Measurements from ENCODE around the gene C1orf87.
"Not testable (repeated sequence)": the region's sequence is repeated elsewhere in the genome, so short reads cannot be mapped to it uniquely, and the experiment has no call there.

Gene C1orf87

DNA sequence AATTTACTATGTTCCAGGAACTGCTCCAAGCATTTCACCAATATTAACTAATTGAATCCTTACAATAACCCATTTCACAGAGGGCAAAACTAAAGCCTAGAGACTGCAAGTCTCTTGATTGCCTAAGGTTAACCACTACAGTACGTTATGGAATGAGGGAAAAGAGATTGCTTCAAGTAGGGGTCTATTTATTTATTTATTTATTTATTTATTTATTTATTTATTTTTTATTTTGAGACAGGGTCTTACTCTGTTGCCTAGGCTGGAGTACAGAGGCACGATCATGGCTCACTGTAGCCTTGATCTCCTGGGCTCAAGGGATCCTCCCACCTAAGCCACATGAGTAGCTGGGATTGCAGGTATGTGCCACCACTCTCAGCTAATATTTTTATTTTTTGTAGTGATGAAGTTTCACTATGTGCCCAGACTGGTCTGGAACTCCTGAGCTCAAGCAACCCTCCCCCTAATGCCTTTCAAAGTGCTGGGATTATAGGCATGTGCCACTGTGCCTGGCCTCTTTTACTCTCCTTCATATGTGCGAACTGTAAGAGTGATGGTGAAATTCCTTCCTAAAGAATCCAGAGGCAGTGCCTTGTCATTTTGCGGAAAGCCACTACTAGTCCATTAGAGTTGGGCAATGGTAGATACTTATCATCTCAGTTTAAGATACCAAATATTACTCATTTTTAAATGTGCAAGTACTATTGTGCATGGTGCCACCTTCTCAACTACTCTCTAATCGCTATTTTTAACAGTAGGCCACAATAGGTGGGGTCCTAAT is 81.3 kb downstream of the C1orf87 start:
- FAIRE-seq = no peak

- FAIRE-seq = no peak
Observed at GRCh38 chr1:59990470-59990869, 83.1 kb downstream of the C1orf87 start.

GRCh38 chr1:59986516-59987310 is 86.9 kb downstream of the C1orf87 start:
- FAIRE-seq = no peak

- FAIRE-seq = no peak
Observed at GRCh38 chr1:59985911-59986515, 87.6 kb downstream of the C1orf87 start.

GRCh38 chr1:59979666-59980065 is 93.9 kb downstream of the C1orf87 start:
- no peak for FAIRE-seq

DNA sequence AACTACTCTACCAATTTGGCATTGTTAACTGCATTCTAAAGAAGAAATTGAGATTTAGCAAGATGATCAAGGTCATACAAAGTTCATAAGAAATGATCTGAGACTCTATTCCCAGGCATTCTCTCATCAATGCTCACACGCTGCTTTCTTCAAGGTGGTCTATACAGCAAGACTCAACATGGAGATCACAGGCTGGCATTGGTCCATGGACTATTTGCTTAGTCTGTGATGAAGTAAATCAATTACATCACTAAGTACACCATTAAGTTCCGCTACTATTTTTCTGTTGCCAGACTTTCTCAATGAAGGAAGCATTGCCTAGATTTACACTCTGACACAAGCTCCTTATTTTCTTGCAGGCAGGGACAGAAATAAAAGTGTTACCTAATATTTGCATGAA is 95.1 kb downstream of the C1orf87 start:
- FAIRE-seq = no peak

GRCh38 chr1:59978026-59978425 is 95.5 kb downstream of the C1orf87 start:
- no peak for FAIRE-seq

GRCh38 chr1:59977075-59977410 is 96.5 kb downstream of the C1orf87 start:
- no peak for FAIRE-seq

- FAIRE-seq = no peak
Observed at GRCh38 chr1:59976194-59977074, 97.1 kb downstream of the C1orf87 start.

DNA sequence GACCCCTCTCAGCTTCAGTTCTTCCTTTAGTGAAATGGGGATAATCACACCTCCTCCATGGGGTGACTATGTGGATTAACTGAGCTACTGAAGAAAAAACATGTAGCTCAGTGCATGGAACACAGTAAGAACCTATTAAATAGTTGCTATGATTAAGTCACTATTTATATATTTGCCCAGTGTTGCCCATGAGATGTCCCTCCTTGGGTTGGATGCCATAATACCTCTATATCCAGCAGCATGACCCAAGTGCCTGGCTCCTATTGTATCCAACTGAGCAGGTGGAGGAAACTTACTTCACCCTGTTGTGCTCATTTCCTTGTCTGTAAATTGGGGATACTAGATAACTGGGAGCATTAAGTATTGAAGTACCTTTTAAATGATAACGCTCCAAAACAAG is 99.9 kb downstream of the C1orf87 start:
- FAIRE-seq = no peak

DNA sequence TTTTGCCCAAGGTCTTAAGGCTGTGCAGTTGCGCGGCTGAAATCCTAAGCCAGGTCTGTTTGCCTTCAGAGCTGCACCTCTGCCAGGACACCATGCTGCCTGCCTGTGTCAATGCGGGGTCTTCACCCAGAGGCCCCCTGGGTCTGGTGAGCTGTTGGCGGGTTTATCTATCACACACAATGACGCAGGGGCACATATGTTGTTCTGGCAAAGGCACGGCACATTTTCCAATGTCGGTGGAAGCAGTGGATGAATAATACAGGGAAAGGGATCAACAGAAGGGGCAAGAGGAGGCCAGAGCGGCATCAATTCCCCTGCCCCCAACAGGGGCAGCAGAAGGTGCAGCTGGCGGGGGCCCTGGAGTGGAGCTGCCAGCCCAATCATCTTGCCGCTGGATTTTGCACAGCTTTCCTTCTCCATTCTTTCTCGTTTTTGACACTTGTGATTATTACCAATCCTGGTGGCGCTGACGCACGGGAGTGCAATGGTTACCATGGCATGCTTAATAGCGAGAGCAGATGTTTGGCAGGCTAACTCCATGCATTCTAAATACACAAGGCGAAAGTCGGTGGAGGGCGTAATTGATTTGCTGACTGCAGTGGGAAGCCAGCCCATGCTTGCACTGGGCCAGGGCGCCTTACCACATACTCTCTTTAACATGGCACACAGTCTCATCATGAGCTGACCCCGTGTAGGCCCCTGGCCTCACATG is 101.2 kb downstream of the C1orf87 start:
- FAIRE-seq = no peak

DNA sequence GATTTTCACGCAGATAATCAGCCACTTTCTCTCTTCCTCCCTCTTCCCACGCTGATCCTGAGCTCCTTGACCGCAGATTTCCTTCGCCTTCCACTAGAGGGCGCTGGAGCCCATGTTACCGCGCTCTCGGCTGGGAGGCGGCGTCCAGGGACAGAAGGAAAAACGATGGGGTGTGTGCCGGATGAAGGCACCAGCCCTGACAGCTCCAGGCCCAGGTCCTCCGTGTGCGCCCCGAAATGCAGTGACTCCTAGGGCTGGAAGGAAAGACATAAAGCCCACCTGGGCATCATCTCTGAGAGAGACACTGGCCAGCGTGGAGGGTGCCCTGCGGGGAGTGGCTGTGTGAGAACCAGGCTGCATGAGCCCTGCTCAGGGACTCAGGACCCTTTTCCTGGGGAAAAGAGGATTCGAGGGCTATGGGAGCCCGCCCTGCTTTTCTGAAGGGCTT is 102.1 kb downstream of the C1orf87 start:
- peak; percentile 29 for FAIRE-seq

DNA sequence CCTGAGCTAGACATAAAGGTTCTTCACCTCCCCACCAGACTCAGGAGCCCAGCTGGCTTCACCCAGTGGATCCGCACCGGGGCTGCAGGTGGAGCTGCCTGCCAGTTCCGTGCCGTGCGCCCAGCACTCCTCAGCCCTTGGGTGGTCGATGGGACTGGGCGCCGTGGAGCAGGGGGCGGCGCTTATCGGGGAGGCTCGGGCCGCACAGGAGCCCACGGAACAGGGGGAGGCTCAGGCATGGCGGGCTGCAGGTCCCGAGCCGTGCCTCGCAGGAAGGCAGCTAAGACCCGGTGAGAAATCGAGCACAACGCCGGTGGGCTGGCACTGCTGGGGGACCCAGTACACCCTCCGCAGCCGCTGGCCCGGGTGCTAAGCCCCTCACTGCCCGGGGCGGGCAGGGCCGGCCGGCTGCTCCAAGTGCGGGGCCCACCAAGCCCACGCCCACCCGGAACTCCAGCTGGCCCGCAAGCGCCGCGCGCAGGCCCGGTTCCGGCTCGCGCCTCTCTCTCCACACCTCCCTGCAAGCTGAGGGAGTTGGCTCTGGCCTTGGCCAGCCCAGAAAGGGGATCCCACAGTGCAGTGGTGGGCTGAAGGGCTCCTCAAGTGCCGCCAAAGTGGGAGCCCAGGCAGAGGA is 103.9 kb downstream of the C1orf87 start:
- FAIRE-seq = not testable (repeated sequence)

DNA sequence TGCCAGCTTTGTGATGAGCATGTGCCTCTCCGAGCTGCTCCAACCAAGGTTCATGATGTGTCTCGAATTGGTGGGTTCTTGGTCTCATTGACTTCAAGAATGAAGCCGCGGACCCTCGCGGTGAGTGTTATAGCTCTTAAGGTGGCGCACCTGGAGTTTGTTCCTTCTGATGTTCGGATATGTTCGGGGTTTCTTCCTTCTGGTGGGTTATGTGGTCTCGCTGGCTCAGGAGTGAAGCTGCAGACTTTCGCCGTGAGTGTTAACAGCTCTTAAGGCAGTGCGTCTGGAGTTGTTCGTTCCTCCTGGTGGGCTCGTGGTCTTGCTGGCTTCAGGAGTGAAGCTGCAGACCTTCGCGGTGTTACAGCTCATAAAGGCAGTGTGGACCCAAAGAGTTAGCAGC is 104.8 kb downstream of the C1orf87 start:
- not testable (repeated sequence) for FAIRE-seq

- FAIRE-seq = no peak
Observed at GRCh38 chr1:59967780-59968179, 105.8 kb downstream of the C1orf87 start.

DNA sequence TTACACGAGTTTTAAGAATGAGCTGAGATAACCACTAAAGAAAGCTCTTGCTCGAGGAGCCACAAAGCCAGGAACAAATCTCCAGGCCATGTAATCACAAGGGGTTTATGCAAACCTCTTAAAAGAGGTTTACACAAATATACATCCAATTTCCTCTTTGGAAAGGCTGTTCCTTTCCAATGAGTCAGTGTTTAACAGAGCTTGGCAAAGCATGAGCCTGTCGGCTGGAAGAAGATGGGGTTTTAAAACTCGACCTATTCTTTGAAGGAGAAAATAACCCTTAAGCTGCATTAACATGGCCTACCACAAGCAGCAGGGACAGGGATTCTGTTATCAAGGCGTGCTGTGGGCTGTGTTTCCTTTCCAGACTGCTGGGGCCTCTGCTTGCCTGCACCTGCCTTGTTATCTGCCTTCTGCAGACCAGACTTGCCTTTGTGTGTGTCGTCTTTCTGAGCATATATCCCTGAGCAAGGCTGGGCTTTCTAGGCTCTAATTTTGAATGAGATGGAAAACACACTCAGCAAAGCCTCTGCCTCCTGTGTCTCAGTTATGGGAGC is 106.4 kb downstream of the C1orf87 start:
- FAIRE-seq = no peak

DNA sequence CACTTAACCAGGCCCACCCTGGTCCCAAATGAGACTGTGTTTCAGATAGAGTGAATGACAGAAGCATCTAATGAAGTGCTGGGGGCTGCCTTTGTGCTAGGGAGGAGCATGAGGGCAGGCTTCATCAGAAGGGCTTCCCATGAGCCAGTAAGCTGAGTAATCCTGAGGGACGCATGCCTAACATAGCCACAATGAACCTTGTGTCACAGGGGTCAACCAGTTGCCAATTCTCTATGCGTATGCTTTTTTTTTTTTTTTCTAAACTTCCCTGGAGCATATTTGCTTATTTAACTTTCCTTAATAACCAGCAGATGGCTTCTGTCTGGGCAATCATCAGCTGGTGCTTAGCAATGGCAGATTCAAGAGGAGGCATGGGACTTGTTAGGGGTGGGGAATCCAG is 121.5 kb downstream of the C1orf87 start:
- FAIRE-seq = no peak

DNA sequence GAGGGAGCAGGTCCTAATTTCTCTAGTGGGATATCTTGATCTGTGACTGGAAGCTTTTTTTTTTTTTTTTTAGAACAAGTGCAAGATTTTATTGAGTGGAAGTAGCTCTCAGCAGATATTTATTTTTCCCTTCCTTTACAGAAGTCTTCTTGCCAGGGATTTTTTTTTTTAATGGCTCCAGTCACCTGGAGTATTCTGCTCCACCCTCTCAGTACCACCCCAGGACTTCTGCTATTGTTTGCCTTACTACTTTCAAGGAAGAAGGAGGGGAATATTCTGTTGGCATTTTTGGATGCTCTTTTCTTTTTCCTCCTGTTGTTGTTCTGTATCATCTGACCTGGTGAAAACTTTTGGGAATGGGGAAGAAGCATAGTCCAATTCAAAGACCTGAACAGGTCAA is 123.9 kb downstream of the C1orf87 start:
- FAIRE-seq = no peak

GRCh38 chr1:59948990-59949389 is 124.6 kb downstream of the C1orf87 start:
- no peak for FAIRE-seq

GRCh38 chr1:59947047-59947938 is 126.3 kb downstream of the C1orf87 start:
- FAIRE-seq = peak; percentile 62

Data from endometrium (tissue), 2 donors.